Measurements from ENCODE around the gene NUDT3. TPM values are rescaled to one million over a fixed set of nuclear protein-coding genes. Genes with fewer than 3 reads are reported as not detected.

NUDT3 gene
- total and polyA plus RNA-seq, 9 of the 15 experiments (the other 6 are each of a cell fraction or from before 2014, with no cell fraction given): 5.4 to 81.2 (median 56.4) TPM

- TF ChIP-seq PBX2 (CRISPR knock-in tag; IDR thresholded peaks at IDR 0.05; ENCODE audit: low read depth): no peak
- TF ChIP-seq PBX2 (tag; conservative IDR thresholded peaks at IDR 0.05; ENCODE audit: low read depth): peak; percentile 57
- no peak for TF ChIP-seq SMAD1 (IDR thresholded peaks at IDR 0.05; ENCODE audit: low read depth, low read length, partially characterized antibody)
- no peak for TF ChIP-seq ZNF444 (CRISPR knock-in tag; IDR thresholded peaks at IDR 0.05)
- no peak for TF ChIP-seq ZNF655 (CRISPR knock-in tag; IDR thresholded peaks at IDR 0.05)
Measured at GRCh38 chr6:34390531-34391472, 1.7 kb downstream of the NUDT3 start (continued).
